ENCODE measurements around the gene PTPRK. TPM values are rescaled to one million over a fixed set of nuclear protein-coding genes. Genes with fewer than 3 reads are reported as not detected.

Gene PTPRK
- total RNA-seq, result 26.8 TPM
- 9.3 TPM for polyA plus RNA-seq
- long read RNA-seq, donor 1, partial matches to known transcripts, result 0 of 2 reads
- long read RNA-seq, donor 1, other reads (novel, unspliced or antisense), result 0 of 2 reads
- long read RNA-seq, donor 2, result 0 reads
- long read RNA-seq, donor 3, full-length matches to known transcripts, result 6 of 6 reads
- long read RNA-seq, donor 3, partial matches to known transcripts, result 0 of 6 reads
- long read RNA-seq, donor 3, other reads (novel, unspliced or antisense), result 0 of 6 reads
- long read RNA-seq, donor 4, result 0 reads
- long read RNA-seq, donor 5, full-length matches to known transcripts, result 1 of 1 reads
- long read RNA-seq, donor 5, partial matches to known transcripts, result 0 of 1 reads
- long read RNA-seq, donor 5, other reads (novel, unspliced or antisense), result 0 of 1 reads
- long read RNA-seq, donor 6, full-length matches to known transcripts, result 3 of 3 reads
- long read RNA-seq, donor 6, partial matches to known transcripts, result 0 of 3 reads
- long read RNA-seq, donor 6, other reads (novel, unspliced or antisense), result 0 of 3 reads
- long read RNA-seq, donor 7, full-length matches to known transcripts, result 2 of 8 reads
- long read RNA-seq, donor 7, partial matches to known transcripts, result 6 of 8 reads
- long read RNA-seq, donor 7, other reads (novel, unspliced or antisense), result 0 of 8 reads
- long read RNA-seq, donor 8, result 0 reads
- long read RNA-seq, donor 9, partial matches to known transcripts, result 0 of 1 reads
- long read RNA-seq, donor 9, other reads (novel, unspliced or antisense), result 0 of 1 reads
- long read RNA-seq, donor 10, full-length matches to known transcripts, result 5 of 5 reads
- long read RNA-seq, donor 10, partial matches to known transcripts, result 0 of 5 reads
- long read RNA-seq, donor 10, other reads (novel, unspliced or antisense), result 0 of 5 reads

DNA sequence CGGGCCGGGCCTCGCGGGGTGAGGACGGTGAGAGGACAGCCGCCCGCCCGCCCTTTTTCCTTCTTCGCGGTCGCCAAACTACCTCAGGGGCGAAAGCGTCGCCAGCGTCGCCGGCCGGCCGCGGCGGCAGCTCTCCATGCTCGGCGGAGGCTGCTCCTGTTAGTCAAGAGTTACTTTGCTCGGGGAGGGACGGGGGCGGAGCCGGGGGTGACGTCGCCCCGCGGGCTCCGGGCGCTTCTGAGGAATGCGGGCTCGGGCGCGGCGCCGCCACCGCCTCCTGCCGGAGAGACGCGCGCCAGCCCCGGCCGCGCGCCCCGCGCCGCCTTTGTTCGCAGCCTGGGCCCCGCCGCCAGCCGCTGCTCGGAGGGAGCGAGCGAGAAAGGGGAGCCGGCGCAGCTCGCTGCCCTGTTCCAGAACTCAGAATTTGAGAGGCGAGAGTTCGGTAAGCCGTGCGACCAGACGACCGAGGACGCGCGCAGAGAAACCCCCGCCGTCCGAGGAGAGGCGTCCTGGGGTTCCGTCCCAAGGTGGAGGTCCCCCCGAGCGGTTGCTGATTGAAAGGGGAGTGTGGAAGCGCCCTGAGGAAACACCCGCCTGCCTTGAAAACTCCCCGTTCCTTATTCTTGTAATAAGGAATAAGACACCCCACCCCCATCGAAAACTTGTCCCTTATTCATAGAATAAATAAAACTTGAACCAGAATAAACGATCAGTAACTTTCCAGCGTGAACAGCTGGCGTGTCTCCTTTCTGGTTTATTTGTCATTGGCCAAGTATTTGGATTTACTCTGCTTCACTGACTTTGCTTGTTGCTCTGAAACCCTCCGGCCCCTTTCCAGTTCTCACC, at the start of gene PTPRK:
Gene PTPRK (minus strand): TSS at position 164 of the 846 bp plus-strand sequence. CDS start 241 bp downstream, outside the sequence.
- Histone ChIP-seq H3K4me1 (ENCODE audit: control insufficient read depth in 2 of 2, insufficient read depth in 2 of 2, low read length in 2 of 2) (peaks cover 3 to 16% of the 10 kb centered on the region in 2 donors), H3K9me3 (ENCODE audit: control insufficient read depth in 2 of 2, insufficient read depth in 1 of 2, low read length in 1 of 2) (no peaks in the 10 kb centered on the region), H3K27me3 (ENCODE audit: control insufficient read depth in 2 of 2, insufficient read depth in 1 of 2, low read length in 1 of 2) (peaks cover 4 to 14% of the 10 kb centered on the region in 2 donors), H3K27ac (ENCODE audit: low read depth in 1 of 2, low read length in 1 of 2) (peak within 1 kb of the TSS; percentile 88 to 91), H3K4me3 (ENCODE audit: low read length in 2 of 2) (peak within 1 kb of the TSS; percentile 86 to 94), H3K36me3 (ENCODE audit: control insufficient read depth in 2 of 2, insufficient read depth in 2 of 2, low read length in 1 of 2) (no peaks in the 10 kb centered on the region)
- WGBS, result 1% methylated on average over 85 of the region's 85 CpGs
- peak; percentile 59 to 96 (median 88) for DNase-seq (ENCODE audit: low read depth in 6 of 9, low spot score in 9 of 9)

DNA sequence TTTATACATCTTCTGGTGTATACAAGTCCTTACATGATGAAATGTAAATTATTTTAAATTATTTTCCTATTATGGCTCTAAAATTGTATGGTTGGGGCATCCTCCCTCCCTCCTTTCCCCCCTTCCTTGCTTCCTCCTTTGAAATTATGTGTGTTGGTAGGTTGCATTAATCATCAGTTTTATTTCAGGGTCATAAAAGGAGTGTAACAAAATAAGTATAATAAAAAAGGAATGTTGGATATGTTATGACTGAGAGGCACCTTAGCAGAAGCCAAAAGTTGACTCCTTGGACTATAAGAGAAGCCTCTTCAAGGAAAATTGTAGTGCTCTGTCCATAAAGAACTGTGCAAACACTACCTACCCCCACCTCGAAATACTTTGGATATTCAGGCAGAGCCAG, 46.6 kb upstream of the PTPRK start:
- H3K27ac ChIP-seq (ENCODE audit: low read depth in 1 of 2, low read length in 1 of 2), result no peak overlapping the region
- no peaks in the 10 kb centered on the region for H3K4me1 ChIP-seq (ENCODE audit: control insufficient read depth in 2 of 2, insufficient read depth in 2 of 2, low read length in 2 of 2)
- no peaks in the 10 kb centered on the region for H3K36me3 ChIP-seq (ENCODE audit: control insufficient read depth in 2 of 2, insufficient read depth in 2 of 2, low read length in 1 of 2)
- WGBS, result 78% methylated on average over 1 of the region's 1 CpG
- no peak overlapping the region for H3K4me3 ChIP-seq (ENCODE audit: low read length in 2 of 2)
- H3K27me3 ChIP-seq (ENCODE audit: control insufficient read depth in 2 of 2, insufficient read depth in 1 of 2, low read length in 1 of 2), result no peaks in the 10 kb centered on the region
- no peak for DNase-seq (ENCODE audit: low read depth in 6 of 9, low spot score in 9 of 9)
- no peaks in the 10 kb centered on the region for H3K9me3 ChIP-seq (ENCODE audit: control insufficient read depth in 2 of 2, insufficient read depth in 1 of 2, low read length in 1 of 2)

DNA sequence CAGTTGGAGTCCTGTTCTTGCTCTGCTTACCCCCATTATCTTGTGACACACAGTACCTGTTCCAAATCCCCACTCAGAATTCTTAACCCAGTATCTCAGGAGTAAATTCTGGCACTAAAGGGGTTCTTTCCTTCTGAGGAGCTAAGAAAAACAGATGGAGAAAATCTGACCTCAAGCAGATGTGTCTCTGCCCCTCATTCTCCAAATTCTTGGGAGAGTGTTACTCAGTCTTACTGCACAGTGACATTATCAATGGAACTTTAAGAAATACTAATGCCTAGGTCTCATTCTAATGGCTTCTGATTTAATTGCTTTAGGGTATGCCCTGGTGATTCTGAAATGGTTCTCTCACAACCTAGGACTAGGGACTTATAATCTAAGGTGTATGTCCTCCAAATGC, 40.6 kb upstream of the PTPRK start:
- Histone ChIP-seq H3K27ac (ENCODE audit: low read depth in 1 of 2, low read length in 1 of 2) (no peak overlapping the region), H3K4me3 (ENCODE audit: low read length in 2 of 2) (no peak overlapping the region), H3K27me3 (ENCODE audit: control insufficient read depth in 2 of 2, insufficient read depth in 1 of 2, low read length in 1 of 2) (no peaks in the 10 kb centered on the region), H3K4me1 (ENCODE audit: control insufficient read depth in 2 of 2, insufficient read depth in 2 of 2, low read length in 2 of 2) (no peaks in the 10 kb centered on the region), H3K36me3 (ENCODE audit: control insufficient read depth in 2 of 2, insufficient read depth in 2 of 2, low read length in 1 of 2) (no peaks in the 10 kb centered on the region), H3K9me3 (ENCODE audit: control insufficient read depth in 2 of 2, insufficient read depth in 1 of 2, low read length in 1 of 2) (no peaks in the 10 kb centered on the region)
- DNase-seq (ENCODE audit: low read depth in 6 of 9, low spot score in 9 of 9), result no peak

DNA sequence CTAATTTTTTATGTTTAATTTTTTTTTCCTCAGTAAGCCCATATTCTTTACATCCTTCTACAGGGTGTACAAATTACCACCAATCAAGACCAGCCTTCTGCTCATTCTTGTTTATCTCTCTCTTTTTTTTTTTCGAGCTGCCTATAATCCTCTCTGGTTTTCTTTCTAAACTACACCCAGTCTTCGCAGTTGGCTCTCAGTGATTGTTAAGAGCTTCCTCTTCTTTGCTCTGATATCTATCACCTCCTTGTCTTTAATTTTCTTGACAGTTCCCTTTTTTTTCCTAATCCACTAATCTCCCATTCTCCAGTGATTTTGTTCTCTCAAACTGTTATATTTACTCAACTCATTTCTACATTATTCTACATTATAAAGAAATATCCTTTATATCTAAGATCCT, 38.5 kb upstream of the PTPRK start:
- Histone ChIP-seq H3K4me3 (ENCODE audit: low read length in 2 of 2) (no peak overlapping the region), H3K9me3 (ENCODE audit: control insufficient read depth in 2 of 2, insufficient read depth in 1 of 2, low read length in 1 of 2) (no peaks in the 10 kb centered on the region), H3K27me3 (ENCODE audit: control insufficient read depth in 2 of 2, insufficient read depth in 1 of 2, low read length in 1 of 2) (no peaks in the 10 kb centered on the region), H3K36me3 (ENCODE audit: control insufficient read depth in 2 of 2, insufficient read depth in 2 of 2, low read length in 1 of 2) (no peaks in the 10 kb centered on the region), H3K4me1 (ENCODE audit: control insufficient read depth in 2 of 2, insufficient read depth in 2 of 2, low read length in 2 of 2) (no peaks in the 10 kb centered on the region), H3K27ac (ENCODE audit: low read depth in 1 of 2, low read length in 1 of 2) (no peak overlapping the region)
- no peak for DNase-seq (ENCODE audit: low read depth in 6 of 9, low spot score in 9 of 9)
- 79% methylated on average over 2 of the region's 2 CpGs for WGBS

DNA sequence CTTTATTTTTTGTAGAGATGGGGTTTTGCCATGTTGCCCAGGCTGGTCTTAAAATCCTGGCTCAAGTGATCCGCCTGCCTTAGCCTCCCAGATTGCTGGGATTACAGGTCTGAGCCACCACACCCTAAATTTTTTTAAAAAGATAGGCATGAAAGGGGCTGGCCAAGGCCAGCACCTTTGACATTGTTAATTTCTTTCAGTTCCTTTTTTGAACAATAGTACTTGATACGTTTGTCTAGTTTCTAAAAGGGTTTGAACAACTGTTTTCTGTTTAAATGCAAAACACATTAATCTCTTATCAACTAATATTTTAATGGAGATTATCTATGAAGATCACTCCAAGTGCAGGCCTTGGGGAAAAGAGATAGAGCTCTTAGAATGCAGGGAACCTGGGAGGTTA, 37.6 kb upstream of the PTPRK start:
- H3K27me3 ChIP-seq (ENCODE audit: control insufficient read depth in 2 of 2, insufficient read depth in 1 of 2, low read length in 1 of 2), result no peaks in the 10 kb centered on the region

DNA sequence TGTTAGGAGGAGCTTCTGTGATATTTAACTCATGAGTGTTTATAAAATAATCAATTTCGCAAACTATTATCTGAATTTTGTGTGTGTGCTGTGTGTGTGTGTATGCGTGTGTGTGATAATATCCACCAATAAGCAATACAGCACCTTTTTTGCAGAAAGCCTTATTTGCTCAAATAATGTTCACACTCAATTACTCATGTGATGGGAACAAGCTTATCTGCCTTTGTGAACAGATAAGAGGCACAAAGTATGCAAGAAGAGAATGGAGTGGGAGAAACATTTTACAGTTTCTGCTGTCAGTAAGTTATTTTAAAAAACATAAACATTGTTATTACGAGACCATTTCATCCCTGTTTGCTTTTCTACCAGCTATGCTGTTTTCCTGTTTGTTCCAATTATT, 36.7 kb upstream of the PTPRK start:
- Histone ChIP-seq H3K4me1 (ENCODE audit: control insufficient read depth in 2 of 2, insufficient read depth in 2 of 2, low read length in 2 of 2) (no peaks in the 10 kb centered on the region), H3K27me3 (ENCODE audit: control insufficient read depth in 2 of 2, insufficient read depth in 1 of 2, low read length in 1 of 2) (no peaks in the 10 kb centered on the region), H3K36me3 (ENCODE audit: control insufficient read depth in 2 of 2, insufficient read depth in 2 of 2, low read length in 1 of 2) (no peaks in the 10 kb centered on the region), H3K4me3 (ENCODE audit: low read length in 2 of 2) (no peak overlapping the region), H3K27ac (ENCODE audit: low read depth in 1 of 2, low read length in 1 of 2) (no peak overlapping the region), H3K9me3 (ENCODE audit: control insufficient read depth in 2 of 2, insufficient read depth in 1 of 2, low read length in 1 of 2) (no peaks in the 10 kb centered on the region)
- DNase-seq (ENCODE audit: low read depth in 6 of 9, low spot score in 9 of 9), result no peak
- 96% methylated on average over 3 of the region's 3 CpGs for WGBS

More for the DNA sequence above, 37.6 kb upstream of the PTPRK start:
- no peaks in the 10 kb centered on the region for H3K36me3 ChIP-seq (ENCODE audit: control insufficient read depth in 2 of 2, insufficient read depth in 2 of 2, low read length in 1 of 2)
- DNase-seq (ENCODE audit: low read depth in 6 of 9, low spot score in 9 of 9), result no peak
- no peak overlapping the region for H3K27ac ChIP-seq (ENCODE audit: low read depth in 1 of 2, low read length in 1 of 2)
- no peak overlapping the region for H3K4me3 ChIP-seq (ENCODE audit: low read length in 2 of 2)
- 72% methylated on average over 2 of the region's 2 CpGs for WGBS
- H3K4me1 ChIP-seq (ENCODE audit: control insufficient read depth in 2 of 2, insufficient read depth in 2 of 2, low read length in 2 of 2), result no peaks in the 10 kb centered on the region
- H3K9me3 ChIP-seq (ENCODE audit: control insufficient read depth in 2 of 2, insufficient read depth in 1 of 2, low read length in 1 of 2), result no peaks in the 10 kb centered on the region

DNA sequence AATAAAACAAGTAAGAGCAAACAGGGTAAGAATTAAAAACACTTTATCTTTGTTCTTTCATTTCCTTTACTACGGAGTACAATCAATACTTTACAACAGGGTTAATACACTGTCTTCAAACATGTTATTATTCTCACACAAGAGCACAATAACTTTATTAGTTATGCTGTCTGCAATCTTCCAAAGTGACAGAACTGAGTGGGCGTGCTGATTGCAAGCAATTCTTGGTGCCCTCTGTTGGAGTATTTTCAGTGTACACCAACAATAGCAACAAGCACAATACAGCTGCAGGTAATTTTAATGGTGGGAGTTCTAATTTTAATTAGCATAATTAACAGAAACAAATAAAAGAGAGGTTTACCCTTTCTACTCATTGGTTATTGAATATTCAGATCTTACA, 33.9 kb upstream of the PTPRK start:
- H3K27me3 ChIP-seq (ENCODE audit: control insufficient read depth in 2 of 2, insufficient read depth in 1 of 2, low read length in 1 of 2), result no peaks in the 10 kb centered on the region
- H3K27ac ChIP-seq (ENCODE audit: low read depth in 1 of 2, low read length in 1 of 2), result no peak overlapping the region
- 91% methylated on average over 2 of the region's 2 CpGs for WGBS
- no peaks in the 10 kb centered on the region for H3K4me1 ChIP-seq (ENCODE audit: control insufficient read depth in 2 of 2, insufficient read depth in 2 of 2, low read length in 2 of 2)
- peak in 3 of 9 donors; percentile 6 to 37 (median 18) for DNase-seq (ENCODE audit: low read depth in 6 of 9, low spot score in 9 of 9)
- H3K4me3 ChIP-seq (ENCODE audit: low read length in 2 of 2), result no peak overlapping the region
- no peaks in the 10 kb centered on the region for H3K9me3 ChIP-seq (ENCODE audit: control insufficient read depth in 2 of 2, insufficient read depth in 1 of 2, low read length in 1 of 2)
- H3K36me3 ChIP-seq (ENCODE audit: control insufficient read depth in 2 of 2, insufficient read depth in 2 of 2, low read length in 1 of 2), result no peaks in the 10 kb centered on the region

DNA sequence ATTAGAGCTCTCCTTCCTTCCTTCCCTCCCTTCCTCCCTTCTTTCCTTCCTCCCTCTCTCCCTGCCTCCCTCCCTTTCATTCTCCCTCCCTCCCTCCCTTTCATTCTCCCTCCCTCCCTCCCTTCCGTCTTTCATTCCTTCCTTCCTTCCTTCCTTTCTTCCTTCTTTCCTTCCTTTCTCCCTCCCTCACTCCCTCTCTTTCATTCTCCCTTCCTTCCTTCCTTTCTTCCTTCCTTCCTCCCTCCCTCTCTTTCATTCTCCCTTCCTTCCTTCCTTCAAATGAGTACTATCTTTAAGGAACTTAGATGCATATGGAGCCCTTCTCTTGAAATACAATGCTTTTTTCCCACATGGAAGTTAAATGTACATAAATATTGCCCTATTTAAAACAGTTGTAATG, 20.9 kb upstream of the PTPRK start:
- Histone ChIP-seq H3K4me3 (ENCODE audit: low read length in 2 of 2) (no peak overlapping the region), H3K27me3 (ENCODE audit: control insufficient read depth in 2 of 2, insufficient read depth in 1 of 2, low read length in 1 of 2) (peaks cover 0 to 3% of the 10 kb centered on the region in 2 donors), H3K36me3 (ENCODE audit: control insufficient read depth in 2 of 2, insufficient read depth in 2 of 2, low read length in 1 of 2) (no peaks in the 10 kb centered on the region), H3K9me3 (ENCODE audit: control insufficient read depth in 2 of 2, insufficient read depth in 1 of 2, low read length in 1 of 2) (no peaks in the 10 kb centered on the region), H3K27ac (ENCODE audit: low read depth in 1 of 2, low read length in 1 of 2) (no peak overlapping the region), H3K4me1 (ENCODE audit: control insufficient read depth in 2 of 2, insufficient read depth in 2 of 2, low read length in 2 of 2) (no peaks in the 10 kb centered on the region)
- 88% methylated on average over 1 of the region's 1 CpG for WGBS
- no peak for DNase-seq (ENCODE audit: low read depth in 6 of 9, low spot score in 9 of 9)

Data from thymus (tissue), 14 donors.